ENCODE measurements around the gene TACC2.

DNA sequence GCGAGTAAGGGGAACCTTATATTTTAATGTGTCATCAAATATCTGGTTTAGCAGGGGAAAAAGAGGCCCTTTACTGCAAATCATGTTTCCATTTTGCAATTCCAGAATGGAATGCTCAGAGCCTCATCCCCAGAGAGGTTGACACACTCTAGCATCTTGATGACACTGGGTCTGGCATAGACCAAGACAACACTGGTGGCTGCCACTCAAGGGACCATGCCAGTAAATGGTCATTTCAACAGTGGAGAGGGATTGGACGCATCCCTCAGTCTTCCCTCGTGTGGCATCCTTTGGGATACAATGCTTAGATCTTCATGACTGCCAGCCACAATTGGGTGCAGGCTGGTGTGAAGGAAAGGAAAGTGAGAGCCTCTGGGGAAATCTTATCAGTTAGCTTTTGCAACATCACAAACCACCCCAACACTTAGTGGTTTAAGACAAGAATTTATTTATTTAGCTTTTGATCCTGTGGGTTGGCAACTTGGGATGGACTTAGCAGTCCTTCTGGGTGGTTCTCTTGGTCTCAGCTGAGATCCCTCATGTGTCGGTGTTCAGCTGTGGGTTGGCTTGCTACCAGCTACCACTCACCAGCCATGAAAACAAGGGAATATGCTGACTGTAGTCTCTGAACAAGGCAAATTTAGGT is 21.6 kb downstream of the TACC2 start:
- TF ChIP-seq, protein P1, sequence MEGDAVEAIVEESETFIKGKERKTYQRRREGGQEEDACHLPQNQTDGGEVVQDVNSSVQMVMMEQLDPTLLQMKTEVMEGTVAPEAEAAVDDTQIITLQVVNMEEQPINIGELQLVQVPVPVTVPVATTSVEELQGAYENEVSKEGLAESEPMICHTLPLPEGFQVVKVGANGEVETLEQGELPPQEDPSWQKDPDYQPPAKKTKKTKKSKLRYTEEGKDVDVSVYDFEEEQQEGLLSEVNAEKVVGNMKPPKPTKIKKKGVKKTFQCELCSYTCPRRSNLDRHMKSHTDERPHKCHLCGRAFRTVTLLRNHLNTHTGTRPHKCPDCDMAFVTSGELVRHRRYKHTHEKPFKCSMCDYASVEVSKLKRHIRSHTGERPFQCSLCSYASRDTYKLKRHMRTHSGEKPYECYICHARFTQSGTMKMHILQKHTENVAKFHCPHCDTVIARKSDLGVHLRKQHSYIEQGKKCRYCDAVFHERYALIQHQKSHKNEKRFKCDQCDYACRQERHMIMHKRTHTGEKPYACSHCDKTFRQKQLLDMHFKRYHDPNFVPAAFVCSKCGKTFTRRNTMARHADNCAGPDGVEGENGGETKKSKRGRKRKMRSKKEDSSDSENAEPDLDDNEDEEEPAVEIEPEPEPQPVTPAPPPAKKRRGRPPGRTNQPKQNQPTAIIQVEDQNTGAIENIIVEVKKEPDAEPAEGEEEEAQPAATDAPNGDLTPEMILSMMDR (IDR thresholded peaks at IDR 0.05): no peak
- TF ChIP-seq EP300 (IDR thresholded peaks at IDR 0.05) (no peak), POLR2AphosphoS5 (IDR thresholded peaks at IDR 0.05) (no peak)
